Measurements from ENCODE around the gene NLRP7. TPM values are rescaled to one million over a fixed set of nuclear protein-coding genes. Genes with fewer than 3 reads are reported as not detected.
"Not testable (repeated sequence)": the region's sequence is repeated elsewhere in the genome, so short reads cannot be mapped to it uniquely, and the experiment has no call there.

The NLRP7 gene
- total RNA-seq, 1 experiment from 2014 or later, result 0.11 TPM

DNA sequence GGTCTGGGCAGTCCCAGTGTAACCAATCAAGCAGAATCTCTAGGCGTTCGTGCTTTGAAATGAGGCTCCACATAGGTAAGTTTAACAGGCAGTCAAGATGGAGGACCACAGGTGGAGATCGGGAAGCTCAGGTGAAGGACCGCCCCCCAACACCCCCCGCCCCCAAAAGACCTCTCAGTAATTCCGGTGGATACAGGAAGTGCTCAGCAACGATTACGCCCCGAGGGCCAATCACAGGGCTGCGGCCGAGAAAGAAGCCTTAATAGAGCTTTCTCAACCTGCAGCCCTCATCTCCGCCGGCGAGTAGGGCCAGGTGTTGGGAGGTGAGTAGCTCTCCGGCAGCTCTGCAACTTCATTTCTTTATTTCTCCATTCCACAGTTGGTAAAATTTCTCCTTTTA is 17.7 kb upstream of the NLRP7 start:
- not testable (repeated sequence) for H4K20me1 ChIP-seq (ENCODE audit: insufficient read depth, low read depth, low read length); H3K9me3 ChIP-seq (ENCODE audit: low read length); H3K36me3 ChIP-seq (ENCODE audit: insufficient read depth, low read length); H3K27ac ChIP-seq (ENCODE audit: low read length); H3K9ac ChIP-seq (ENCODE audit: low read length); DNase-seq; H3K4me3 ChIP-seq (ENCODE audit: low read length); H2AFZ ChIP-seq (ENCODE audit: low read length); H3K27me3 ChIP-seq (ENCODE audit: low read length); H3K9me2 ChIP-seq (replicated peaks; ENCODE audit: insufficient read depth, low read length); H3K4me2 ChIP-seq (ENCODE audit: low read depth, low read length, poor library complexity, severe bottlenecking)
- Histone ChIP-seq H3K4me1 (ENCODE audit: low read length) (peaks cover 13% of the 10 kb centered on the region), H3K79me2 (ENCODE audit: low read length) (peaks cover 13% of the 10 kb centered on the region)

DNA sequence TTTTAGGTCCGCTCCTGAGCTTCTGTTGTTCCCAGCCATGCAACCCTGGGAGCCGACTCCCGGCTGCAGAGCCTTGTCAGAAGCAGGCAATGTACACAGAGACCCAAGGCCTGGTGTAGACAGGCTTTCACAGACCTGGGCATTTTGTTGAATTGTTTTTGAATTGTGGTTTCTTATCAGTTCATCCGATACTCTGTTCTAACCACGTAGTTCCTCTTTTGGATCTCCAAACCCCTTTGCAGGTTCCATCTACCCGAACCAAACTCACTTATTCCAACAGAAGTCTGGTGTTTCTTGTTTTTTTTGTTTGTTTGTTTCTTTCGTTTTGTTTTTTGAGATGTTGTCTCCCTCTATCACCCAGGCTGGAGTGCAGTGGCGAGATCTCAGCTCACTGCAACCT is 12.5 kb upstream of the NLRP7 start:
- Histone ChIP-seq H3K9ac (ENCODE audit: low read length) (peak overlapping the region; percentile 11; the same call in 1 of the 2 replicates), H3K4me2 (ENCODE audit: low read depth, low read length, poor library complexity, severe bottlenecking) (peak overlapping the region; percentile 43)

DNA sequence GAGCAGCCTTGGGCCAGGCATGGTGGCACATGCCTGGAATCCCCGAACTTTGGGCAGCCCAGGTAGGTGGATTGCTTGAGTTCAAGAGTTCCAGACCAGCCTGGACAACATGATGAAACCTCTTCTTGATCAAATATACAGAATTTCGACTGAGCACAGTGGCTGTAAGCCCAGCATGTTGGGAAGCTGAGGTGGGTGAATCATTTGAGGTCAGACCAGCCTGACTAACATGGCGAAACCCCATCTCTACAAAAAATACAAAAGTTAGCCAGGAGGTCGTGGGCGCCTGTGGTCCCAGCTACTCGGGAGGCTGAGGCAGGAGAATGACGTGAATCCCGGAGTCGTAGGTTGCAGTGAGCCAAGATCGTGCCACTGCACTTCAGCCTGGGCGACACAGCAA is 8.0 kb upstream of the NLRP7 start:
- H3K79me2 ChIP-seq (ENCODE audit: low read length), result no peaks in the 10 kb centered on the region
- H4K20me1 ChIP-seq (ENCODE audit: insufficient read depth, low read depth, low read length), result no peaks in the 10 kb centered on the region
- no peak overlapping the region for H2AFZ ChIP-seq (ENCODE audit: low read length)
- no peaks in the 10 kb centered on the region for H3K27me3 ChIP-seq (ENCODE audit: low read length)
- no peaks in the 10 kb centered on the region for H3K36me3 ChIP-seq (ENCODE audit: insufficient read depth, low read length)
- peaks cover 30% of the 10 kb centered on the region for H3K4me1 ChIP-seq (ENCODE audit: low read length)
- no peak overlapping the region for H3K4me2 ChIP-seq (ENCODE audit: low read depth, low read length, poor library complexity, severe bottlenecking)
- no peak for DNase-seq
- no peak overlapping the region for H3K4me3 ChIP-seq (ENCODE audit: low read length)
- H3K27ac ChIP-seq (ENCODE audit: low read length), result no peak overlapping the region
- no peaks in the 10 kb centered on the region for H3K9me3 ChIP-seq (ENCODE audit: low read length)
- H3K9me2 ChIP-seq (replicated peaks; ENCODE audit: insufficient read depth, low read length), result no peaks in the 10 kb centered on the region
- H3K9ac ChIP-seq (ENCODE audit: low read length), result no peak overlapping the region

More for the DNA sequence above, 12.5 kb upstream of the NLRP7 start:
- Histone ChIP-seq H3K27ac (ENCODE audit: low read length) (no peak overlapping the region), H3K27me3 (ENCODE audit: low read length) (no peaks in the 10 kb centered on the region), H3K4me3 (ENCODE audit: low read length) (no peak overlapping the region), H3K4me1 (ENCODE audit: low read length) (peaks cover 18% of the 10 kb centered on the region), H3K9me2 (replicated peaks; ENCODE audit: insufficient read depth, low read length) (no peaks in the 10 kb centered on the region), H3K36me3 (ENCODE audit: insufficient read depth, low read length) (no peaks in the 10 kb centered on the region), H2AFZ (ENCODE audit: low read length) (peak overlapping the region; percentile 77), H4K20me1 (ENCODE audit: insufficient read depth, low read depth, low read length) (no peaks in the 10 kb centered on the region), H3K9me3 (ENCODE audit: low read length) (no peaks in the 10 kb centered on the region), H3K79me2 (ENCODE audit: low read length) (no peaks in the 10 kb centered on the region)
- DNase-seq, result peak; percentile 57

DNA sequence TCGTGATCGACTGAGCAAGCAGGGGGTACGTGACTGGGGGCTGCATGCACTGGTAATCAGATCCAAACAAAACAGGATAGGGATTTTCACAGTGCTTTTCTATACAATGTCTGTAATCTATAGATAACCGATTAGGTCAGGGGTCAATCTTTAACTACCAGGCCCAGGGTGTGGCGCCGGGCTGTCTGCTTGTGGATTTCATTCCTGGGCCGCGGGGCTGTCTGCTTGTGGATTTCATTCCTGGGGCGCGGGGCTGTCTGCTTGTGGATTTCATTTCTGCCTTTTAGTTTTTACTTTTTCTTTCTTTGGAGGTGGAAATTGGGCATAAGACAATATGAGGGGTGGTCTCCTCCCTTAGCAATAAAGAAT is 6.0 kb upstream of the NLRP7 start:
- not testable (repeated sequence) for H3K27ac ChIP-seq (ENCODE audit: low read length); H3K4me2 ChIP-seq (ENCODE audit: low read depth, low read length, poor library complexity, severe bottlenecking); H3K79me2 ChIP-seq (ENCODE audit: low read length); DNase-seq; H3K4me3 ChIP-seq (ENCODE audit: low read length); H3K9me3 ChIP-seq (ENCODE audit: low read length); H2AFZ ChIP-seq (ENCODE audit: low read length); H3K36me3 ChIP-seq (ENCODE audit: insufficient read depth, low read length); H3K9ac ChIP-seq (ENCODE audit: low read length); H3K9me2 ChIP-seq (replicated peaks; ENCODE audit: insufficient read depth, low read length); H3K27me3 ChIP-seq (ENCODE audit: low read length); H4K20me1 ChIP-seq (ENCODE audit: insufficient read depth, low read depth, low read length)
- peaks cover 17% of the 10 kb centered on the region for H3K4me1 ChIP-seq (ENCODE audit: low read length)

DNA sequence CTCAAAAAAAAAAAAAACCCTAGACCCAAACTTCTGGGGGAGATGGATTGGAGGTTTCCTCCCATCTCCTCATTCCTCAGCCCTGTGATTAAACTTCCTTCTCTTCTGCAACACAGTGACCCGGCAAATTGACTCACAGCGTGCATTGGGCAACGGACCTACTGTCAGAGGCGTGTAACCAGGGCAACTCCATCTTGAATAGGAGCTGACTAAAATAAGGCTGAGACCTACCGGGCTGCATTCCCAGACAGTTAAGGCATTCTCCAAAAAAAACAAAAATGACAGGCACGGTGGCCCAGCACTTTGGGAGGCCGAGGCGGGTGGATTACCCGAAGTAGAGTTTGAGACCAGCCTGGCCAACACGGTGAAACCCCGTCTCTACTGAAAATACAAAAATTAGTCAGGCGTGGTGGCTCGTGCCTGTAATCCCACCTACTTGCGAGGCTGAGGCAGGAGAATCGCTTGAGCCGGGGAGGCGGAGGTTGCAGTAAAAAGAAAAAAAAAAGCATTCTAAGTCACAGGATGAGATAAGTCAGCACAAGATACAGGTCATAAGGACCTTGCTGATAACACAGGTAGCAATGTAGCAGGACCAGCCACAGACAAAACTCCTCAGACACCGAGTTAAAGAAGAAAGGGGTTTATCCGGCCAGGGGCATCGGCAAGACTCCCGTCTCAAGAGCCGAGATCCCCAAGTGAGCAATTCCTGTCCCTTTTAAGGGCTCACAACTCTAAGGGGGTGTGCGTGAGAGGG is 5.4 kb upstream of the NLRP7 start:
- Histone ChIP-seq H3K4me1 (ENCODE audit: low read length) (peaks cover 17% of the 10 kb centered on the region), H3K9me2 (replicated peaks; ENCODE audit: insufficient read depth, low read length) (no peaks in the 10 kb centered on the region), H3K4me3 (ENCODE audit: low read length) (no peak overlapping the region), H3K4me2 (ENCODE audit: low read depth, low read length, poor library complexity, severe bottlenecking) (no peak overlapping the region), H2AFZ (ENCODE audit: low read length) (no peak overlapping the region), H4K20me1 (ENCODE audit: insufficient read depth, low read depth, low read length) (no peaks in the 10 kb centered on the region), H3K36me3 (ENCODE audit: insufficient read depth, low read length) (no peaks in the 10 kb centered on the region), H3K9ac (ENCODE audit: low read length) (no peak overlapping the region), H3K27ac (ENCODE audit: low read length) (no peak overlapping the region), H3K9me3 (ENCODE audit: low read length) (no peaks in the 10 kb centered on the region), H3K79me2 (ENCODE audit: low read length) (no peaks in the 10 kb centered on the region), H3K27me3 (ENCODE audit: low read length) (no peaks in the 10 kb centered on the region)
- DNase-seq, result no peak

DNA sequence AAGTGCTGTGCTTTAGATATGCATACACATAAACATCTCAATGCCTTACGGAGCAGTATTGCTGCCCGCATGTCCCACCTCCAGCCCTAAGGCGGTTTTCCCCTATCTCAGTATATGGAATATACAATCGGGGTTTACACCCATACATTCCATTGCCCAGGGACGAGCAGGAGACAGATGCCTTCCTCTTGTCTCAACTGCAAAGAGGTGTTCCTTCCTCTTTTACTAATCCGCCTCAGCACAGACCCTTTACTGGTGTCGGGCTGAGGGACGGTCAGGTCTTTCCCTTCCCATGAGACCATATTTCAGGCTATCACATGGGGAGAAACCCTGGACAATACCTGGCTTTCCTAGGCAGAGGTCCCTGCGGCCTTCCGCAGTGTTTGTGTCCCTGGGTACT is 3.2 kb upstream of the NLRP7 start:
- H3K27ac ChIP-seq (ENCODE audit: low read length); H3K27me3 ChIP-seq (ENCODE audit: low read length); H3K36me3 ChIP-seq (ENCODE audit: insufficient read depth, low read length); H3K79me2 ChIP-seq (ENCODE audit: low read length); H4K20me1 ChIP-seq (ENCODE audit: insufficient read depth, low read depth, low read length); H3K9me2 ChIP-seq (replicated peaks; ENCODE audit: insufficient read depth, low read length); H3K9me3 ChIP-seq (ENCODE audit: low read length): not testable (repeated sequence)
- Histone ChIP-seq H3K4me3 (ENCODE audit: low read length) (peak overlapping the region; percentile 51; the same call in 1 of the 2 replicates), H3K4me1 (ENCODE audit: low read length) (peaks cover 17% of the 10 kb centered on the region), H2AFZ (ENCODE audit: low read length) (peak overlapping the region; percentile 17; the same call in 1 of the 2 replicates), H3K9ac (ENCODE audit: low read length) (peak overlapping the region; percentile 50; the same call in 1 of the 2 replicates), H3K4me2 (ENCODE audit: low read depth, low read length, poor library complexity, severe bottlenecking) (peak overlapping the region; percentile 61)
- DNase-seq, result peak; percentile 59

DNA sequence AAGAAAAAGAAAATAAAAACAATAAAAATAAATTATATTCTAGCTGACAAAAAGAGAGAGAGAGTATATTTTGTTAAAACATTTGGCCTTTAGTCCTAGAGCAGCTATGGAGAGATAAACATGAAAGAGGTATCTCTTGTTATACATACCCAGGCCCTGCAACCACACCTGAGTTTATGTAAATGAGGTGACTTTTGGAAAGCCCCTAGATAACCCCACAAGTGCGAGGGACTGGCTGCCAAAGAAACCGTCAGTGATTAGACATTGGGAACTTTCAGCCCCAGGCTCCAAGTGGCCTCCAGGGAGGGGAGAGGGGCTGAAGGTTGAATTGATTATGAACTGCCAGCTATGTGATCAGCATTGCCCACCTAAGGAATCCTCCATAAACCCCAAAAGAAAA is 2.1 kb upstream of the NLRP7 start:
- no peaks in the 10 kb centered on the region for H3K36me3 ChIP-seq (ENCODE audit: insufficient read depth, low read length)
- H3K27me3 ChIP-seq (ENCODE audit: low read length), result no peaks in the 10 kb centered on the region
- H3K9me2 ChIP-seq (replicated peaks; ENCODE audit: insufficient read depth, low read length), result no peaks in the 10 kb centered on the region
- H2AFZ ChIP-seq (ENCODE audit: low read length), result no peak overlapping the region
- peaks cover 17% of the 10 kb centered on the region for H3K4me1 ChIP-seq (ENCODE audit: low read length)
- no peak overlapping the region for H3K4me3 ChIP-seq (ENCODE audit: low read length)
- no peak overlapping the region for H3K27ac ChIP-seq (ENCODE audit: low read length)
- no peak for DNase-seq
- no peak overlapping the region for H3K4me2 ChIP-seq (ENCODE audit: low read depth, low read length, poor library complexity, severe bottlenecking)
- no peaks in the 10 kb centered on the region for H3K79me2 ChIP-seq (ENCODE audit: low read length)
- H3K9ac ChIP-seq (ENCODE audit: low read length), result no peak overlapping the region
- H3K9me3 ChIP-seq (ENCODE audit: low read length), result no peaks in the 10 kb centered on the region
- no peaks in the 10 kb centered on the region for H4K20me1 ChIP-seq (ENCODE audit: insufficient read depth, low read depth, low read length)

DNA sequence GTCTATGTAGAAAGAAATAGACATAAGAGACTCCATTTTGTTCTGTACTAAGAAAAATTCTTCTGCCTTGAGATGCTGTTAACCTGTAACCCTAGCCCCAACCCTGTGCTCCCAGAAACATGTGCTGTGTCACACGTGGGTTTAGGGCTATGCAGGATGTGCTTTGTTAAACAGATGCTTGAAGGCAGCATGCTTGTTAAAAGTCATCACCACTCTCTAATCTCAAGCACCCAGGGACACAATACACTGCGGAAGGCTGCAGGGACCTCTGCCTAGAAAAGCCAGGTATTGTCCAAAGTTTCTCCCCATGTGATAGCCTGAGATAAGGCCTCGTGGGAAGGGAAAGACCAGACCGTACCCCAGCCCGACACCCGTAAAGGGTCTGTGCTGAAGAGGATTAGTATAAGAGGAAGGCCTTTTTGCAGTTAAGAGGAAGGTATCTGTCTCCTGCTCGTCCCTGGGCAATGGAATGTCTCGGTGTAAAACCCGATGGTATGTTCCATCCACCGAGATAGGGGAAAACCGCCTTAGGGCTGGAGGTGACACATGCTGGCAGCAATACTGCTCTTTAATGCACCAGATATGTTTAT is 3.5 kb downstream of the NLRP7 start:
- H3K36me3 ChIP-seq (ENCODE audit: insufficient read depth, low read length); H4K20me1 ChIP-seq (ENCODE audit: insufficient read depth, low read depth, low read length); H3K4me3 ChIP-seq (ENCODE audit: low read length); H3K4me1 ChIP-seq (ENCODE audit: low read length); H3K9me2 ChIP-seq (replicated peaks; ENCODE audit: insufficient read depth, low read length); H3K27me3 ChIP-seq (ENCODE audit: low read length); DNase-seq; H3K79me2 ChIP-seq (ENCODE audit: low read length); H3K4me2 ChIP-seq (ENCODE audit: low read depth, low read length, poor library complexity, severe bottlenecking); H2AFZ ChIP-seq (ENCODE audit: low read length); H3K9me3 ChIP-seq (ENCODE audit: low read length); H3K27ac ChIP-seq (ENCODE audit: low read length); H3K9ac ChIP-seq (ENCODE audit: low read length): not testable (repeated sequence)
